ENCODE measurements around the gene EXT2.

DNA sequence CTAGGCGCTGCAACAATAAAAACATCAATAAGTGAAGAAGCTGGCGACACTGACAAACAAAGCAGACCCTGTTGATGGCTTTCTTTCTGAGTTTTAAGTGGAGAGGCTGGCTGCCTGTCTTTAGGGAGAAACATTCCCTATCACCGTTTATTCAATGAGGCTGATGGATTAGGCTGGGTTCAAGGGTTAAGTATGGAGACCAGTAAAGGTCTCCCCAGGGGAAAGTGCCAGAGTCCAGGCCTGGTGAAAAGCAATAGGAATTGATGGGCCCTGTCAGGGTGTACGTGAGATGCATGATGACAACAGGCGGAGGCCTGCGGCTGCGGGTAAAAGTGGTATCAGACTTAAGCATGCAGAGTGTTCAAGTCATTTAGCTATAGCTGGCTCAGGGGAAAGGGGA lies 111.8 kb downstream of the EXT2 start:
- TF ChIP-seq, protein P1, sequence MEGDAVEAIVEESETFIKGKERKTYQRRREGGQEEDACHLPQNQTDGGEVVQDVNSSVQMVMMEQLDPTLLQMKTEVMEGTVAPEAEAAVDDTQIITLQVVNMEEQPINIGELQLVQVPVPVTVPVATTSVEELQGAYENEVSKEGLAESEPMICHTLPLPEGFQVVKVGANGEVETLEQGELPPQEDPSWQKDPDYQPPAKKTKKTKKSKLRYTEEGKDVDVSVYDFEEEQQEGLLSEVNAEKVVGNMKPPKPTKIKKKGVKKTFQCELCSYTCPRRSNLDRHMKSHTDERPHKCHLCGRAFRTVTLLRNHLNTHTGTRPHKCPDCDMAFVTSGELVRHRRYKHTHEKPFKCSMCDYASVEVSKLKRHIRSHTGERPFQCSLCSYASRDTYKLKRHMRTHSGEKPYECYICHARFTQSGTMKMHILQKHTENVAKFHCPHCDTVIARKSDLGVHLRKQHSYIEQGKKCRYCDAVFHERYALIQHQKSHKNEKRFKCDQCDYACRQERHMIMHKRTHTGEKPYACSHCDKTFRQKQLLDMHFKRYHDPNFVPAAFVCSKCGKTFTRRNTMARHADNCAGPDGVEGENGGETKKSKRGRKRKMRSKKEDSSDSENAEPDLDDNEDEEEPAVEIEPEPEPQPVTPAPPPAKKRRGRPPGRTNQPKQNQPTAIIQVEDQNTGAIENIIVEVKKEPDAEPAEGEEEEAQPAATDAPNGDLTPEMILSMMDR (IDR thresholded peaks at IDR 0.05 in 4 of 5, conservative IDR thresholded peaks at IDR 0.05 in 1 of 5) = no peak
- TF ChIP-seq POLR2A (IDR thresholded peaks at IDR 0.05) = no peak
